Gastroesophageal sphincter (tissue), 4 donors: ENCODE results near the gene SLC10A6. TPM values are rescaled to one million over a fixed set of nuclear protein-coding genes. Genes with fewer than 3 reads are reported as not detected.
A peak's percentile ranks its signal among the peaks of the same experiment; 100 is the strongest.

Source experiments
- ATAC-seq: fragments of 150-250 bp; one replicate; pipeline ENCODE4 v1.9.1; 2016; ENCODE audit warnings: mild to moderate bottlenecking, moderate library complexity
- H3K27ac ChIP-seq, 4 donors: fragments of 200-600 bp; sonication (generic) in 3 of 4; 1 replicate in 3 of 4; 2 replicates in 1 of 4; pipeline ENCODE4 v1.5.1; 2016 to 2019
- H3K27me3 ChIP-seq: fragments of 200-600 bp; sonication (generic); one replicate; pipeline ENCODE4 v1.5.1; 2019
- H3K36me3 ChIP-seq, 2 donors: fragments of 200-600 bp; sonication (generic); one replicate each; pipeline ENCODE4 v1.5.1; 2019; ENCODE audit warnings: control low read depth in 1 of 2
- H3K4me1 ChIP-seq, 3 donors: fragments of 200-600 bp; sonication (generic); 1 replicate in 2 of 3; 2 replicates in 1 of 3; pipeline ENCODE4 v1.5.1; 2016 to 2019; ENCODE audit warnings: control low read depth in 2 of 3
- H3K4me3 ChIP-seq, 2 donors: fragments of 200-600 bp; sonication (generic); one replicate each; pipeline ENCODE4 v1.5.1; 2019; ENCODE audit warnings: mild to moderate bottlenecking in 1 of 2, moderate library complexity in 1 of 2
- H3K9me3 ChIP-seq, 3 donors: fragments of 200-600 bp; sonication (generic); one replicate each; pipeline ENCODE4 v1.5.1; 2017 to 2019; ENCODE audit warnings: control low read depth in 2 of 3
- CTCF ChIP-seq, 4 experiments: fragments of 200-600 bp in 2 of 4; fragments of 450-650 bp in 2 of 4; sonication (generic) in 1 of 4; IDR thresholded peaks; one replicate each; pipeline ENCODE4 v1.5.1; 2017 to 2019; ENCODE audit warnings: antibody characterized with exemption in 4 of 4, mild to moderate bottlenecking in 2 of 4, moderate library complexity in 2 of 4
- EP300 ChIP-seq: sonication (generic); formaldehyde crosslinking; IDR thresholded peaks from one replicate; pipeline ENCODE4 v1.6.1; 2017; ENCODE audit warnings: antibody characterized with exemption, mild to moderate bottlenecking
- POLR2A ChIP-seq, 2 donors: fragments of 450-650 bp; IDR thresholded peaks; one replicate each; pipeline ENCODE4 v1.6.1; 2017; ENCODE audit warnings: antibody characterized with exemption in 2 of 2, mild to moderate bottlenecking in 2 of 2, moderate library complexity in 1 of 2
- POLR2AphosphoS5 ChIP-seq: sonication (generic); formaldehyde crosslinking; IDR thresholded peaks from one replicate; pipeline ENCODE4 v1.6.1; 2017; ENCODE audit warnings: antibody characterized with exemption
- WGBS, 2 donors: methylation state at CpG; one replicate each; pipeline ENCODE4 v1.1.5; 2018; ENCODE audit warnings: low coverage in 1 of 2; 5-methylcytosine and 5-hydroxymethylcytosine counted together
- total RNA-seq, 4 donors: library from RNA; depleted of rRNA; stranded (reverse); fragments of >200 nt; gene quantifications; one replicate each; pipeline ENCODE4 v1.1.0, GENCODE V29; 2016

Gene SLC10A6
- total RNA-seq, 4 donors from 2014 or later, result 0.35 to 3.3 (median 2.0) TPM

DNA sequence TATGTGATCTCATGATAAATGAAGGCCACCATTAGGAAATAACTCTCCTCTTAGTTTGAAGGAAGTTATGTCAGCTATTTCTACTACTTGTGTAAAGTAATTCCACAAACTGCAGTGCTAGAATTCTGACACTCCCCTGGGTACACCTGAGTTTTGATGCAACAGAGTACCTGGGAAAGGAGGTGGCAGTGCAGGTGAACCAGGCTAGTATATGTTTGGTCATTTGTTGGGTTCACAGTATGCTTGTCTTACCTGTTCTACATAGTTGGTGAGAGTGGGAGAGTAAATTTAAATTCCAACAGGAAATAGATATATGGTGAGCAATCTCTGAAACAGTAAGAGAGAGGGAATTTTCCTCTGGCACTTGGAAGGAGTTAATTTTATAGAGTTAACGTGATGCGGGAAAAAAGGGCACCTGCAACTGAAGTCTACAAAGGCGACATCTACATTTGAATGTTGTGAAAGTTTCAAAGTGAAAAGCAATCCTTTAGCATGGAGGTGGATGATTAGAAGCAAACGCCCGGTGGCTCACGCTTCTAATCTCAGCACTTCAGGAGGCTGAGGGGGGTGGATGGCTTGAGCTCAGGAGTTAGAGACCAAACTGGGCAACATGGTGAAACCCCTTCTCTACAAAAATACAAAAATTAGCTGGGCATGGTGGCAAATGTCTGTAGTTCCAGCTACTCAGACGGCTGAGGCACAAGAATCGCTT is 8.3 kb upstream of the SLC10A6 start:
- no peak for ATAC-seq
- Histone ChIP-seq H3K4me3 (no peak overlapping the region), H3K9me3 (no peaks in the 10 kb centered on the region), H3K27ac (no peak overlapping the region), H3K4me1 (no peaks in the 10 kb centered on the region), H3K36me3 (no peaks in the 10 kb centered on the region), H3K27me3 (no peaks in the 10 kb centered on the region)
- 92 to 97% methylated on average over 3 to 5 of the region's 8 CpGs for WGBS, 2 donors
- TF ChIP-seq POLR2AphosphoS5 (no peak), CTCF (IDR thresholded peaks at IDR 0.05) (no peak), POLR2A (IDR thresholded peaks at IDR 0.05) (no peak), EP300 (no peak)

DNA sequence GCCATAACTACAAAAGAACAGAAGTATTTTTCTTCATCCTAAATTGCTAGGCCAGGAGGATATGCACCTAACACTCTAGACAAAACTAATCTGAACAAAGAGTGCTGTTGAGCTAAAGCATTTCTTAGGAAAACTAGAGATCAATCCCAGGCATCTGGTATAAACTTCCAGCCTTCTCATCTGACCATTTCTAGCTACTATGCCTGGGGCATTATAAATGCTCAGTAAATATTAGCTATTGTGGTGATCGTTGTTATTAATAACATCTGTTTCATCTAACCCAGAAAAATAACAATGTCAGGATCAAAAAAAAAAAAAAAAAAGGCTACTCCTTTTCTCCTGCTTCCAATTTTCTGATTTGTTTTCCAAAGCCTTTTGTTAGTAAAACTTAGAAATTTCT is 7.7 kb upstream of the SLC10A6 start:
- WGBS, 2 donors, result 54 to 58% methylated on average over 1 of the region's 1 CpG
- Histone ChIP-seq H3K4me3 (no peak overlapping the region), H3K36me3 (no peaks in the 10 kb centered on the region), H3K9me3 (no peaks in the 10 kb centered on the region), H3K27ac (no peak overlapping the region), H3K4me1 (no peaks in the 10 kb centered on the region), H3K27me3 (no peaks in the 10 kb centered on the region)
- TF ChIP-seq CTCF (IDR thresholded peaks at IDR 0.05) (no peak), EP300 (no peak)
- ATAC-seq, result no peak

GRCh38 chr4:86855572-86855971 is 6.4 kb upstream of the SLC10A6 start:
- no peak overlapping the region for H3K27ac ChIP-seq
- TF ChIP-seq EP300, result no peak
- TF ChIP-seq POLR2A (IDR thresholded peaks at IDR 0.05), result no peak
- TF ChIP-seq POLR2AphosphoS5, result no peak
- TF ChIP-seq CTCF (IDR thresholded peaks at IDR 0.05), result no peak
- ATAC-seq, result no peak

DNA sequence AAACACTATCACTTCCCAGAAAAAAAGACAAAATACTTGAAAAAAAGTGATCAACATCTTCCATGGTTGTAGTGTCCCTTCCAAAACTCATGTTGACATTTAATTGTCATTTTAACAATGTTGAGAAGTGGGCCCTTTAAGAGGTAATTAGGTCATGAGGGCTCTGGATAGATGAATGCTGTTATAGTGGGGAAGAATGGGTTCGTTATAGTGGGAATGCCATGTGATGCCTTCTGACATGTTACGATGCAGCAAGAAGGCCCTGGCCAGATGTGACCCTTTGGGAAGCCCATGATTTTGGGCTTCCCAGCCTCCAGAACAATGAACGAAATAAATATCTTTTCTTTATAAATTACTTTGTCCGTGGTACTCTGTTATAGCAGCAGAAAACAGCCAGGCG is 4.0 kb upstream of the SLC10A6 start:
- TF ChIP-seq CTCF (IDR thresholded peaks at IDR 0.05) (no peak), EP300 (no peak), POLR2AphosphoS5 (no peak), POLR2A (IDR thresholded peaks at IDR 0.05) (no peak)
- WGBS, 2 donors, result 67 to 84% methylated on average over 4 to 5 of the region's 5 CpGs
- Histone ChIP-seq H3K36me3 (no peaks in the 10 kb centered on the region), H3K27ac (no peak overlapping the region), H3K4me1 (no peaks in the 10 kb centered on the region), H3K9me3 (no peaks in the 10 kb centered on the region), H3K27me3 (no peaks in the 10 kb centered on the region), H3K4me3 (no peak overlapping the region)
- no peak for ATAC-seq

More at GRCh38 chr4:86855572-86855971, 6.4 kb upstream of the SLC10A6 start:
- WGBS, 2 donors, result 61 to 75% methylated on average over 2 of the region's 2 CpGs
- no peaks in the 10 kb centered on the region for H3K4me1 ChIP-seq
- H3K36me3 ChIP-seq, result no peaks in the 10 kb centered on the region
- H3K27me3 ChIP-seq, result no peaks in the 10 kb centered on the region
- no peak overlapping the region for H3K4me3 ChIP-seq
- H3K9me3 ChIP-seq, result no peaks in the 10 kb centered on the region

GRCh38 chr4:86848136-86848535 is 1.0 kb downstream of the SLC10A6 start:
- Histone ChIP-seq H3K4me3 (peak overlapping the region in 1 of 2 donors; percentile 37), H3K9me3 (no peaks in the 10 kb centered on the region), H3K27me3 (no peaks in the 10 kb centered on the region), H3K27ac (peak overlapping the region in 3 of 4 donors; percentile 51 to 55 (median 53)), H3K36me3 (no peaks in the 10 kb centered on the region), H3K4me1 (no peaks in the 10 kb centered on the region)
- no peak for ATAC-seq
- 52 to 71% methylated on average over 4 of the region's 7 CpGs for whole genome bisulfite sequencing, 2 donors
- TF ChIP-seq POLR2AphosphoS5 (no peak), CTCF (IDR thresholded peaks at IDR 0.05) (no peak), POLR2A (IDR thresholded peaks at IDR 0.05) (no peak), EP300 (no peak)
